Right atrium auricular region (tissue), 2 donors: ENCODE results near the gene FBLN2. TPM values are rescaled to one million over a fixed set of nuclear protein-coding genes. Genes with fewer than 3 reads are reported as not detected.

Experiments
- DNase-seq: peaks from one replicate; pipeline ENCODE4 v3.0.0-alpha.2; 2019; ENCODE audit warnings: low spot score
- H3K27ac ChIP-seq, 2 donors: fragments of 200-600 bp; sonication (generic); 1 replicate in 1 of 2; 2 replicates in 1 of 2; pipeline ENCODE4 v1.5.1; 2016 to 2019
- H3K27me3 ChIP-seq, 2 donors: fragments of 200-600 bp; sonication (generic); one replicate each; pipeline versions ENCODE4 v1.5.1 to v1.6.0; 2017 to 2019
- H3K36me3 ChIP-seq: fragments of 200-600 bp; sonication (generic); one replicate; pipeline ENCODE4 v1.5.1; 2016
- H3K4me1 ChIP-seq, 2 donors: fragments of 200-600 bp; sonication (generic); one replicate each; pipeline versions ENCODE4 v1.5.1 to v1.6.0; 2017 to 2019
- H3K4me3 ChIP-seq, 2 donors: fragments of 200-600 bp; sonication (generic); 1 replicate in 1 of 2; 2 replicates in 1 of 2; pipeline ENCODE4 v1.5.1; 2017 to 2019; ENCODE audit warnings: mild to moderate bottlenecking in 1 of 2, moderate library complexity in 1 of 2
- H3K9me3 ChIP-seq, 2 donors: fragments of 200-600 bp; sonication (generic); one replicate each; pipeline ENCODE4 v1.5.1; 2019
- total RNA-seq, 2 donors: library from RNA; depleted of rRNA; stranded (reverse); fragments of >200 nt; gene quantifications; one replicate each; pipeline ENCODE4 v1.1.0, GENCODE V29; 2016
- TF ChIP-seq, protein P1 (sequence below), 2 donors: fragments of 200-600 bp; sonication (generic); IDR thresholded peaks; one replicate each; pipeline ENCODE4 v1.5.1; 2019; ENCODE audit warnings: antibody characterized with exemption in 2 of 2

Gene FBLN2
- total RNA-seq, 2 donors from 2014 or later = 122 to 185 TPM

DNA sequence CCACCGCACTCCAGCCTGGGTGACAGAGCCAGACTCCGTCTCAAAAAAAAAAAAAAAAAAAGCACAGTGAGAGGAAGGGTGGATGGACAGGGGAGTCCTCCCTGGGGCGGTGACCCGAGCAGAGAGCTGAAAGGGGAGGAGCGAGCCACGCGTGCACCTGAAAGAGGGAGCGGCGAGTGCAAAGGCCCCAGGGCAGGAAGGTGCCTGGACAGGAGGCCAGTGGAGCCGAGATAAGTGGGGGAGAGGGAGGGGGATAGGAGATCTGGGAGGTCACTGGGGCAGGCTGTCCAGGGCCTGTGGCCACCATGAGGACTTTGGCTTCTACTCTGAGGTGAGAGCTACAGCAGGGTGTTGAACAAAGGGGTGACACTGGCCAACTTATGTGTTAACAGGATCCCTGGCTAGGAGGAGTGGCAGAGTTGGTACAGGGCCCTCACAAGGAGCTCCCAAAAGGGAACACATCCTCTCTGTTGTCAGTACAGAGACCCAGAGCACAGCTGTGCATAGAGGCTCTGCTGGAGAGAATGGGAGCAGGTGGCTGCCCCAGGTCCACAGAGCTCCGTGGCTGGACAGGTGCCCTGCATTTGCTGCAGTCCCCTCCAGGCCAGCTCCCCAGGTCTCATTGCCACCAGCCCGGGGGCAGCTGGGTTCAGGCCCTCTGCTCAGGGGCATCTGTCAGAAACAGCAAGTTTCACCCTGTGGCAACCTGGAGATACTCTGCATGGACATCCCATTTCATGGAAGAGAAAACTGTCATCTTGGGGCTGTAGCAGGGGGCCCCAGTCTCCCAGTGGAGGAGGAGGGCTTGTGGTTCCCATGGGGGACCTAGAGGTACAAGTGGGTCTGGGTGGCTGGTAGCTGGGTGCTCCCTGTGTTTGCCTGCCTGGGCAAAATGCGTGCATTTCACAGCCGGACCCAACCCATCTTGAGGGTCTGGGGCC, 28.5 kb downstream of the FBLN2 start:
- Histone ChIP-seq H3K4me1 (peaks cover 0 to 37% of the 10 kb centered on the region in 2 donors), H3K4me3 (no peak overlapping the region), H3K36me3 (no peaks in the 10 kb centered on the region), H3K9me3 (no peaks in the 10 kb centered on the region), H3K27me3 (no peaks in the 10 kb centered on the region), H3K27ac (no peak overlapping the region)
- DNase-seq = no peak
- TF ChIP-seq, protein P1, sequence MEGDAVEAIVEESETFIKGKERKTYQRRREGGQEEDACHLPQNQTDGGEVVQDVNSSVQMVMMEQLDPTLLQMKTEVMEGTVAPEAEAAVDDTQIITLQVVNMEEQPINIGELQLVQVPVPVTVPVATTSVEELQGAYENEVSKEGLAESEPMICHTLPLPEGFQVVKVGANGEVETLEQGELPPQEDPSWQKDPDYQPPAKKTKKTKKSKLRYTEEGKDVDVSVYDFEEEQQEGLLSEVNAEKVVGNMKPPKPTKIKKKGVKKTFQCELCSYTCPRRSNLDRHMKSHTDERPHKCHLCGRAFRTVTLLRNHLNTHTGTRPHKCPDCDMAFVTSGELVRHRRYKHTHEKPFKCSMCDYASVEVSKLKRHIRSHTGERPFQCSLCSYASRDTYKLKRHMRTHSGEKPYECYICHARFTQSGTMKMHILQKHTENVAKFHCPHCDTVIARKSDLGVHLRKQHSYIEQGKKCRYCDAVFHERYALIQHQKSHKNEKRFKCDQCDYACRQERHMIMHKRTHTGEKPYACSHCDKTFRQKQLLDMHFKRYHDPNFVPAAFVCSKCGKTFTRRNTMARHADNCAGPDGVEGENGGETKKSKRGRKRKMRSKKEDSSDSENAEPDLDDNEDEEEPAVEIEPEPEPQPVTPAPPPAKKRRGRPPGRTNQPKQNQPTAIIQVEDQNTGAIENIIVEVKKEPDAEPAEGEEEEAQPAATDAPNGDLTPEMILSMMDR (IDR thresholded peaks at IDR 0.05) = no peak

DNA sequence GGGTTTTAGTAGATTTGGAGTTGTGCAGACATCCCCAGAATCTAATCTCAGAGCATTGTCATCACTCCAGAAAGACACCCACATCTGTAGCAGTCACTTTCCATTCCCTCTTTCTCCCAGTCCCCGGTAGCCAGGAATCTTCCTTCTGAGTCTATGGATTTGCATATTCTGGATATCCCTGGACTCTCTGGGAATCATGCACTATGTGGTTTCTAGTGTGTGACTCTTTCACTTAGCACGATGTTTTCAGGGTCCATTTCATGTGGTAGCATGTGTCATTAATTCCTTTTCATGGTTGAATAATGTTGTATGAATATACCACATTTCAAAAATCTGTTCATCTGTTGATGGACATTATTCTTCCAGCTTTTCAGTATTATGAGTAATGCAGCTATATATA, 29.3 kb downstream of the FBLN2 start:
- Histone ChIP-seq H3K27me3 (no peaks in the 10 kb centered on the region), H3K4me1 (peaks cover 0 to 38% of the 10 kb centered on the region in 2 donors), H3K9me3 (no peaks in the 10 kb centered on the region), H3K4me3 (no peak overlapping the region), H3K36me3 (no peaks in the 10 kb centered on the region), H3K27ac (no peak overlapping the region)
- TF ChIP-seq, protein P1 (IDR thresholded peaks at IDR 0.05) = no peak
- no peak for DNase-seq

DNA sequence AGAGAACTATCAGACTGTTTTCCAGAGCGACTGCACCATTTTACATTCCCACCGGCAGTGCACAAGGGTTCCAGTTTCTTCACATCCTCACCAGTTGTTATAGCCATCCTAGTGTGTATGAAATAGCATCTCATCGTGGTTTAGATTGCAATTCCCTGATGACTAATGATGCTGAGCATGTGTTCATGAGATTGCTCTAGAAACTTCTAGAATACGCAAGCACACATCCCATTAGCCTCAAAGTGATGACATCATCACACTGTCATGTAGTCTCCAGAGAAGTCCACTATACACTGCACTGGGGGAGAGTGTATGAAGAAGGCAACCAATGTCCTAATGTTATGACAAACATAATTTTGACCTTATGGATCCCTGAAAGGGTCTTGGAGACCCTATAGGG, 30.1 kb downstream of the FBLN2 start:
- no peak overlapping the region for H3K4me3 ChIP-seq
- no peaks in the 10 kb centered on the region for H3K36me3 ChIP-seq
- TF ChIP-seq, protein P1 (IDR thresholded peaks at IDR 0.05) = no peak
- H3K27me3 ChIP-seq = no peaks in the 10 kb centered on the region
- no peak overlapping the region for H3K27ac ChIP-seq
- H3K9me3 ChIP-seq = no peaks in the 10 kb centered on the region
- peaks cover 0 to 31% of the 10 kb centered on the region in 2 donors for H3K4me1 ChIP-seq
- DNase-seq = no peak

DNA sequence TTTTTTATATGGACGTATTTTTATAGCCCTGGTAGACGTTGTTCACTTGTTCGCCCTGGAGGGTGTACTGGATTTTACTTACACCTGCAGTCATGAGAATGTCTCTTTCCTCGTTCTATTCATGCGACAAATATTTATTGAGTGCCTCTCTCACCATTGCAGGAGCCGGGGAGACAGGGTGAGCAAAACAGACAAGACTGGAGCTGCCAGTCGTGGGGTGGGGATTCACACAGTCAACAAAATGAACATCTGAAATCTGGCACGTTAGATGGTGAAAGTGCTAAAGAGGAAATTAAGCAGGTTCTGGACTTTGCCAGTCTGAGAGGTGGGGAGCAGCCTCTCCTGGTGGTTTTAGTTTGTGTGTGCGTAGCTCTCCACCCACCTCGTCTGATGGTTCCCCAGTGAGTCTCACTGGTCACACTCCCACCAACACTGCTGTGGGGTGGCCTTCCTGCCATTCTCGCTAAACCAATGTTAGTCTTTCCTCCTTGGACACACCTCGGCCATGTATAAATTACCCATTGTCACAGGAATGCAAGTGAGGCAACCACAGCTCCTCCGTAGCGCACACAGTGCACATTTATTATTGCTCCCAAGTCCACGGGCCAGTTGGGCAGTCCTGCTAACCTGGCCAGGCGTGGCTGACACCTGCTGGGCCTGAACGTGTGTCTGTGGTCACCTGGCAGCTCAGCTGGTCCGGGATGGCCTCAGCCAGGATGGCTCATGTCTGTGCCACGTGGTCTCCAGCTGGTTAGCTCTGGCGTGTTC, 31.5 kb downstream of the FBLN2 start:
- TF ChIP-seq, protein P1 (IDR thresholded peaks at IDR 0.05) = no peak
- no peak overlapping the region for H3K4me3 ChIP-seq
- DNase-seq = no peak

DNA sequence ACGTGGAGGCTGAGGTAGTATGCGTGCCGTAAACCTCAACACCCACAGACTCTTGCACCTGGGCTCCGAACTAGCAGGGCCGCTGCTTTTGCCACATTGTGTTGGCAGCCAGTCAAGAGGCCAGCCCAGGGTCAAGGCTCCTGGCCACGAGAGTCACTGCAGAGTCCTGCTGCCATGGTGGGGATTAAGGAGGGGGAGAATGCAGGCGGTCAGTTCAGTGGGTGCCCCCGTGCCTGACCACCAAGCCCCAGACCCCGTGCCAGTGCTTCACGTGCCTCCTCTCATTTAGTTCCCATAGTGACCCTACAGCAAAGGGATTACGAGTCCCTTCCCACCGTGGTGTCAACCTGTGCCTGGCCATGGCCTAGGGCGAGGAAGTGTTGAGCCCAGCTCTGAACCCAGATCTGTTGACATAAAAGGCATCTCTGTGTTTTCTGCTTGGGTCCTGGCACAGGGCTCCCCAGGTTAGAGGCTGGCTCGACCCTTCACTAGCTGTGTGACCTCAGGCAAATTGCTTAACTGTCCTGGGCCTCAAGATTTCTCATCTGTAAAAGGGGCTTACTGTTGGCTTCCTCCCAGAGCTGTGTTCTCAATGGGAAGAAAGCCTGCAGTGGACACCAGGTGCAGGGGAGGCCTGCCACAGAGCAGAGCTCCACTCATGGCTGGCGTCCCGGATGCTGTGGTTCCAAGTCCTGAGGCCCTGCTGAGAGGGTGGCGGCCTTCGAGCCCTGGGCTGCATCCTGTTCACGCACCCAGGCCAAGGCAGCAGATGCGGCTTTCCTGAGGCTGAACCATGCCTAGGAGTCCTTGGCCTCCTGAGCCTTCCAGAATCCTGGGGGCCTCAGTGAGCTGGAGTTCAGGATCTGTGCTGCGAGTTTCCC, 32.8 kb downstream of the FBLN2 start:
- H3K27me3 ChIP-seq = no peaks in the 10 kb centered on the region
- H3K9me3 ChIP-seq = no peaks in the 10 kb centered on the region
- no peak overlapping the region for H3K4me3 ChIP-seq
- peaks cover 0 to 9% of the 10 kb centered on the region in 2 donors for H3K4me1 ChIP-seq
- no peaks in the 10 kb centered on the region for H3K36me3 ChIP-seq
- TF ChIP-seq, protein P1 (IDR thresholded peaks at IDR 0.05) = no peak
- no peak overlapping the region for H3K27ac ChIP-seq
- DNase-seq = no peak

More for the DNA sequence above, 31.5 kb downstream of the FBLN2 start:
- Histone ChIP-seq H3K27ac (no peak overlapping the region), H3K36me3 (no peaks in the 10 kb centered on the region), H3K27me3 (no peaks in the 10 kb centered on the region), H3K9me3 (no peaks in the 10 kb centered on the region), H3K4me1 (peaks cover 0 to 18% of the 10 kb centered on the region in 2 donors)
